Mesothelial cell of epicardium (in vitro differentiated cells): ENCODE results near the gene CREB3L2. TPM values are rescaled to one million over a fixed set of nuclear protein-coding genes. Genes with fewer than 3 reads are reported as not detected.
"Not testable (repeated sequence)": the region's sequence is repeated elsewhere in the genome, so short reads cannot be mapped to it uniquely, and the experiment has no call there.

Experiments
- DNase-seq, 2 experiments: peaks; one replicate each; pipeline ENCODE4 v3.0.0; 2021; ENCODE audit warnings: low spot score in 2 of 2; ENCODE audit not compliant: unreplicated experiment in 2 of 2
- H3K27ac Mint-ChIP-seq: 2 replicates; pipeline ENCODE4 v1.8.0; 2021; ENCODE audit warnings: mixed read lengths
- H3K27me3 Mint-ChIP-seq: 2 replicates; pipeline ENCODE4 v1.8.0; 2021; ENCODE audit warnings: low read depth, mixed read lengths
- H3K36me3 Mint-ChIP-seq: 2 replicates; pipeline ENCODE4 v1.8.0; 2021; ENCODE audit warnings: mixed read lengths
- H3K4me1 Mint-ChIP-seq: 2 replicates; pipeline ENCODE4 v1.8.0; 2021; ENCODE audit warnings: mixed read lengths
- H3K4me3 Mint-ChIP-seq: 2 replicates; pipeline ENCODE4 v1.8.0; 2021; ENCODE audit warnings: mild to moderate bottlenecking, moderate library complexity, mixed read lengths
- H3K9me3 Mint-ChIP-seq: 2 replicates; pipeline ENCODE4 v1.8.0; 2021; ENCODE audit warnings: mixed read lengths
- total RNA-seq: library from RNA; stranded (reverse); gene quantifications from 3 replicates; pipeline ENCODE4 v1.2.1, GENCODE V29; 2021
- TF ChIP-seq, protein P1 (sequence below): fragments of 200-600 bp; sonication (generic); IDR thresholded peaks from one replicate; pipeline ENCODE4 v1.5.0; 2021; ENCODE audit warnings: antibody characterized with exemption; ENCODE audit not compliant: unreplicated experiment

CREB3L2 gene
- total RNA-seq, 1 donor from 2014 or later = 80.4 TPM

DNA sequence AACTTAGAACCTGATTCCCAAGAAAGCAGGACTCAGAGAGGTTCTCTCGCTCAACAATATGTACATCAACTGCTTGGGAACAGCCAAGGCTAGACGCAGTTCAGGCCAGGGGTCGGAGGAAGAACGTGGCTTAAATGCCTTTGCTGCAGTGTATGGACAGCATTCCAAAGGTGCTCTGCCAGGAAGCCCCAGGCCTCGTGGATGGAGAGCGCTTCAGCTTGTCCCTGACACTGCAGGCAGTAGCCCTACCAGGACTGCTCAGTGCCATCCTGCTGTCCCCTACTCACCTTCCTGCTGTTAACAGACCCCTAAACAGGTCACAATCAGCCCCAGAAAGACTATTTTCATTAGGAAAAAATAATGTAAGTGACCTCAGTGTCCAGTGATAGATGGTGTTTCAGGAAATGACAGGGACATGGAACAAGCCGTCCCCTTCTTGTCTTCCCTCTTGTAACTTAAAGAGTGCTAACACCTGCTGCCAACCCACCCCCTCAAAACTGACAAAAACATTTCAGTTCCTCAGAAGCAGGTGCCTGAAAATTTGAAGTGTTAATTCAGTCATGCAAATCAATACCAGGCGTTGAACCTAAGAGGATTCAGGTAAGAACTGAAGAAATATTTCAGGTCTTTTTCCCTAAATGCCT is 16.5 kb downstream of the CREB3L2 start:
- Mint-ChIP-seq H3K27ac (peak overlapping the region; percentile 89), H3K4me1 (peaks cover 56% of the 10 kb centered on the region), H3K4me3 (no peak overlapping the region), H3K9me3 (peaks cover 5% of the 10 kb centered on the region), H3K36me3 (peaks cover 15% of the 10 kb centered on the region), H3K27me3 (no peaks in the 10 kb centered on the region)
- no peak for DNase-seq
- TF ChIP-seq, protein P1, sequence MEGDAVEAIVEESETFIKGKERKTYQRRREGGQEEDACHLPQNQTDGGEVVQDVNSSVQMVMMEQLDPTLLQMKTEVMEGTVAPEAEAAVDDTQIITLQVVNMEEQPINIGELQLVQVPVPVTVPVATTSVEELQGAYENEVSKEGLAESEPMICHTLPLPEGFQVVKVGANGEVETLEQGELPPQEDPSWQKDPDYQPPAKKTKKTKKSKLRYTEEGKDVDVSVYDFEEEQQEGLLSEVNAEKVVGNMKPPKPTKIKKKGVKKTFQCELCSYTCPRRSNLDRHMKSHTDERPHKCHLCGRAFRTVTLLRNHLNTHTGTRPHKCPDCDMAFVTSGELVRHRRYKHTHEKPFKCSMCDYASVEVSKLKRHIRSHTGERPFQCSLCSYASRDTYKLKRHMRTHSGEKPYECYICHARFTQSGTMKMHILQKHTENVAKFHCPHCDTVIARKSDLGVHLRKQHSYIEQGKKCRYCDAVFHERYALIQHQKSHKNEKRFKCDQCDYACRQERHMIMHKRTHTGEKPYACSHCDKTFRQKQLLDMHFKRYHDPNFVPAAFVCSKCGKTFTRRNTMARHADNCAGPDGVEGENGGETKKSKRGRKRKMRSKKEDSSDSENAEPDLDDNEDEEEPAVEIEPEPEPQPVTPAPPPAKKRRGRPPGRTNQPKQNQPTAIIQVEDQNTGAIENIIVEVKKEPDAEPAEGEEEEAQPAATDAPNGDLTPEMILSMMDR = no peak

DNA sequence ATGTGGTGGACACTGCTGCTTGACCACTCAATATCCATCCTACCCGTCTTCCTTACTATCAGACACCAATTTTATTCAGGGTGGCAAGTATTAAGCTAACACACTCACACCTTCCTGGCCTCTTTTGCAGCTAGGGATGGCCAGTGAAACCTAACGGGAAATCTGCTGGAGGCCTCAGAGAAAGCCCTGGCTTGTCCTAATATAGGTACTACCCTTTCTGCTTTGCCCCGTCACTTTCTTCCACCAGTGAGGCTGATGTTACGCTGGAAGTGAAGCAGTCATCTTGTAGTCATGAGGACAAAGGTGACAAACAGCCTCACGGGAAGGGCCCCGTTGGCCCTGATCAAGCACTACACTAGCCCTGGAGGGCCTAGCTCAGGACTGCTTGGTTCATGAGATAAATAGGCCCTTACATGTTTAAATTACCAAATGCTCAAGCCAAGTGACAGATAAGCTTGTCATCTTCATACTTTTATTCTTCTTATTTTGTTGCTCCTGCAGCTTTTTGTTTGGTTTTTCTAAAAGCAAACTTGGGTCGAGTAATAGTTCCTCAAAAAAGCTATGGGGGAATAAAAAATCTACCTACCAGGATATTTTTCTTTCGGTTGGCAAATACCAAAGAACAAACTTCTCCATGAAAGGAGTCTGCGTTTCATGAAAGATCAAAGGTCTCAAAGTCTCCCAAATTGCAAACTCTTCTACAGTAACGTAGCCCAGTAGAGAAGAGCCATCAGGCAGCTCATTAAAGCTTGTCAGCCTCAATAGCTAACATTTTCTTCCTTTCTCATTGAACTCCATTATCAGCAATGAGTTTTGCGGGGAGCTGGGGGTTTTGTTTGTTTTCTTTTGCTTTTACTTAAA is 17.5 kb downstream of the CREB3L2 start:
- H3K4me1 Mint-ChIP-seq = peaks cover 56% of the 10 kb centered on the region
- TF ChIP-seq, protein P1 = no peak
- peak overlapping the region; percentile 68 for H3K27ac Mint-ChIP-seq
- no peak for DNase-seq
- H3K9me3 Mint-ChIP-seq = peaks cover 5% of the 10 kb centered on the region
- peaks cover 18% of the 10 kb centered on the region for H3K36me3 Mint-ChIP-seq
- H3K27me3 Mint-ChIP-seq = no peaks in the 10 kb centered on the region
- H3K4me3 Mint-ChIP-seq = no peak overlapping the region

DNA sequence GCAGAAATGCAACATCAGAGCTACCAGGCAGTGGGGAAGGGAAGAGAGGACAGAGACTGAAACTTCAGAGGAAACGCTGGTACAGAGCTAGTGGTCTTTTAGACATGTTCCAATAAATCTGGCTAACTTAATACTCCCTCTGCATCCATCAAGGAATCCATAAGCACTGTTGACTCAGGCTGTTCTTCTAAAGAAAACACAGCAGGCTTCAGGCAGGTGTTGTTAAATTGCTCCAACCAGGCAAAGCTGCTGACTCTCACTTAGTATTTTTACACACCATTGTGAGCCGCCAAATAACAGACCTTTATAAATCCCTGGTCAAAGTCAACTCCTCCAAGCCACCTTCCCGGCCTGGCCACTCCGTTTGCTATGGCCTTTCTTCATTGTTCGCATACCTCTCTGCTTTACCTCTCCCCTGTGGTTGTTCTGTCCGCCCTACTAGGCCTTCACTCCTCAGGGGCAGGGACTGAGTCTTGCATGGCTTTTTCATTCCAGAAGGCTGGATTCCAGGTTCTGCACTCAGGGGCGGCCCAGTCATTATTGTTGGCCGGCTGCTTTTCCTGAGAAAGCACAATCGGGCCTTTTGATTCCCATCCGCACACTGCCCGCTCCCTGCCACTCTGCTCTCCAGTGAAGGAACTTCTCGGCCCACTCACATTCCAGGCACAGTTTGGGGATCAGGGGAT is 18.4 kb downstream of the CREB3L2 start:
- Mint-ChIP-seq H3K9me3 (peaks cover 5% of the 10 kb centered on the region), H3K36me3 (peaks cover 18% of the 10 kb centered on the region), H3K4me3 (no peak overlapping the region), H3K27me3 (no peaks in the 10 kb centered on the region), H3K27ac (no peak overlapping the region), H3K4me1 (peaks cover 56% of the 10 kb centered on the region)
- no peak for DNase-seq
- TF ChIP-seq, protein P1 = no peak

DNA sequence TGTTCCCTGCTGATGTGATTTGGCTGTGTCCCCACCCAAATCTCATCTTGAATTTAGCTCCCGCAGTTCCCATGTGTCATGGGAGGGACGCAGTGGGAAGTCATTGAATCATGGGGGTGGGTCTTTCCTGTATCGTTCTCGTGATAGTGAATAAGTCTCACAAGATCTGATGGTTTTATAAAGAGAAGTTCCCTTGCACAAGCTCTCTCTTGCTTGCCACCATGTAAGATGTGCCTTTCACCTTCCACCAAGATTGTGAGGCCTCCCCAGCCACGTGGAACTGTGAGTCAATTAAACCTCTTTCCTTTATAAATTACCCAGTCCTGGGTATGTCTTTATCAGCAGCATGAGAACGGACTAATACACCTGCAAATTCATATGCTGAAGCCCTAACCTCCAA is 19.5 kb downstream of the CREB3L2 start:
- H3K27ac Mint-ChIP-seq, H3K27me3 Mint-ChIP-seq, H3K4me3 Mint-ChIP-seq, H3K9me3 Mint-ChIP-seq, DNase-seq: not testable (repeated sequence)
- H3K4me1 Mint-ChIP-seq = peaks cover 49% of the 10 kb centered on the region
- H3K36me3 Mint-ChIP-seq = peaks cover 18% of the 10 kb centered on the region

DNA sequence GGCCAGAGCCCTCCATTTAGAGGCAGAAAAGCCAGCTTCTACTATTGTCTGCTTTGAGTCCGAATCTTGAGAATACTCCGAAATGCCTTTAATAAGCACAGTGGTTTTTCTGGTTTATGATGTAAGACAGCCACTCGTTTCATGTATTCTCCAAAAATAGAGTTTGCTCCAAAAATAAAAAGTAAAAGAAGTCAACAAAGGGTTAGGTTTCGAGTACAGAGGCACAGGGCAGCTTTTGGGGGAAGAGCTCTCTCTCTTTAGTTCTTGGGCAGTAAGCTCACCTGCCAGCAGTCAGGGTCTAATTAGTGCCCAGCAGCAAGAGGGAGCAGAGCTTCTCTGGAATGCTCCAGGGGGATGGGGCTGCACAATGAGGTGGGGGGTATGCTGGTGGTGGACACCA is 20.2 kb downstream of the CREB3L2 start:
- H3K9me3 Mint-ChIP-seq = peaks cover 5% of the 10 kb centered on the region
- H3K36me3 Mint-ChIP-seq = peaks cover 18% of the 10 kb centered on the region
- DNase-seq = no peak
- TF ChIP-seq, protein P1 = no peak
- H3K4me3 Mint-ChIP-seq = no peak overlapping the region
- H3K27ac Mint-ChIP-seq = peak overlapping the region; percentile 85
- H3K4me1 Mint-ChIP-seq = peaks cover 42% of the 10 kb centered on the region
- H3K27me3 Mint-ChIP-seq = no peaks in the 10 kb centered on the region

DNA sequence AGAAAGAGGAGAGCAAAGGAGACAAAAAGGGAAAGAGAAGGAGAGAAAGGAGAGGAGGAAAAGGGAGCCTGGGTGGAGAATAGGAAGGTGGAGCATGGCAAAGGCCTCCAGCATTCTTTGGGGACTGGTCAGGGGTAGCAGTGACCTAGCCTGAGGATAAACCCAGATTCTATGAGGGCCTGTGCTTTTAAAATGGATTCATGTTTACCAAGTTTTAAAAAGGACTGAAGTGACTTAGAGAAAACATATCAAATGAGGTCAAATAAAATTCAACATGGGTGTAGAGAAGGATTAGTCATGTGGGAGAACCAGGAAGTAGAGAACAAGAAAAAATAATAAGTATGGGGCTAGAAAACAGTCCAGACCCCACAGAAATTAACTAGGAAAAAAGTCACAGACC is 20.7 kb downstream of the CREB3L2 start:
- Mint-ChIP-seq H3K27me3 (no peaks in the 10 kb centered on the region), H3K36me3 (peaks cover 18% of the 10 kb centered on the region), H3K4me3 (no peak overlapping the region), H3K9me3 (peaks cover 5% of the 10 kb centered on the region), H3K27ac (peak overlapping the region; percentile 85), H3K4me1 (peaks cover 40% of the 10 kb centered on the region)
- TF ChIP-seq, protein P1 = no peak
- DNase-seq = no peak
